ENCODE measurements around the gene CFAP119. TPM values are rescaled to one million over a fixed set of nuclear protein-coding genes. Genes with fewer than 3 reads are reported as not detected.

The CFAP119 gene
- total and polyA plus RNA-seq, 9 of the 15 experiments (the other 6 are each of a cell fraction or from before 2014, with no cell fraction given) = 5.5 to 33.7 (median 9.6) TPM

DNA sequence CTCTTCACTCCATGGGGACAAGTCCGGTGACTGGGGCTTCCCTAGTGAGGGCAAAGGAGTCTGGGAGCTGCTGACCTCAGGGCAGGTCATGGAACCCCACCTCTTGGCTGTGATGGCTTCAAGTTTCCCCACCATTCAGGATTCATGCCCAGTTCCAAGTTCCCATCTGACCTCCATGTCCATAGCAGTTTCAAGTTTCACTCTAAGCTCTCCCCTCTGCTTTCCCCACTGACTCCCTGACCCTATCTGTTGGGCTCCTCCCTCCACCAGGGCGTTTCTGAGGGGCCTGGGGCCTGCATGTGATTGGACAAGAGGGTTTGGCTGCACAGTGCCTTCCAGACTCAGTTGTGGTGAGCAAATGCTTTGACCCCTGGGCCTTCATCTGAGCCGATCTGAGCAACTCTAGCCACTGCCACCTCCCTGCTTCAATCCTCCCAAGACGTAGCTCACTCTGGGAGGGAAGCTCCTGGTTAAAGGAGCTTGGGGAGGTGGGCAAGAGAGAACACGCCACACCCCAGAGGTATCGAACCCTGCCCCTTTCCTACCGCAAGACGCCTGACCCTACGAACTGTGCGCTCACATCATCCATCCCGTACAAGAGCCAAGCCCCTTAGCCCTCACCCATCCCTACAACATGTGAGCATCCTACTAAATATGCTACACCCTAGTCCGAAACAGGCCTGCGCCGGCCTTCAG is 16.8 kb upstream of the CFAP119 start (continued):
- TF ChIP-seq, protein P1, sequence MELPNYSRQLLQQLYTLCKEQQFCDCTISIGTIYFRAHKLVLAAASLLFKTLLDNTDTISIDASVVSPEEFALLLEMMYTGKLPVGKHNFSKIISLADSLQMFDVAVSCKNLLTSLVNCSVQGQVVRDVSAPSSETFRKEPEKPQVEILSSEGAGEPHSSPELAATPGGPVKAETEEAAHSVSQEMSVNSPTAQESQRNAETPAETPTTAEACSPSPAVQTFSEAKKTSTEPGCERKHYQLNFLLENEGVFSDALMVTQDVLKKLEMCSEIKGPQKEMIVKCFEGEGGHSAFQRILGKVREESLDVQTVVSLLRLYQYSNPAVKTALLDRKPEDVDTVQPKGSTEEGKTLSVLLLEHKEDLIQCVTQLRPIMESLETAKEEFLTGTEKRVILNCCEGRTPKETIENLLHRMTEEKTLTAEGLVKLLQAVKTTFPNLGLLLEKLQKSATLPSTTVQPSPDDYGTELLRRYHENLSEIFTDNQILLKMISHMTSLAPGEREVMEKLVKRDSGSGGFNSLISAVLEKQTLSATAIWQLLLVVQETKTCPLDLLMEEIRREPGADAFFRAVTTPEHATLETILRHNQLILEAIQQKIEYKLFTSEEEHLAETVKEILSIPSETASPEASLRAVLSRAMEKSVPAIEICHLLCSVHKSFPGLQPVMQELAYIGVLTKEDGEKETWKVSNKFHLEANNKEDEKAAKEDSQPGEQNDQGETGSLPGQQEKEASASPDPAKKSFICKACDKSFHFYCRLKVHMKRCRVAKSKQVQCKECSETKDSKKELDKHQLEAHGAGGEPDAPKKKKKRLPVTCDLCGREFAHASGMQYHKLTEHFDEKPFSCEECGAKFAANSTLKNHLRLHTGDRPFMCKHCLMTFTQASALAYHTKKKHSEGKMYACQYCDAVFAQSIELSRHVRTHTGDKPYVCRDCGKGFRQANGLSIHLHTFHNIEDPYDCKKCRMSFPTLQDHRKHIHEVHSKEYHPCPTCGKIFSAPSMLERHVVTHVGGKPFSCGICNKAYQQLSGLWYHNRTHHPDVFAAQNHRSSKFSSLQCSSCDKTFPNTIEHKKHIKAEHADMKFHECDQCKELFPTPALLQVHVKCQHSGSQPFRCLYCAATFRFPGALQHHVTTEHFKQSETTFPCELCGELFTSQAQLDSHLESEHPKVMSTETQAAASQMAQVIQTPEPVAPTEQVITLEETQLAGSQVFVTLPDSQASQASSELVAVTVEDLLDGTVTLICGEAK (IDR thresholded peaks at IDR 0.05) = no peak
- TF ChIP-seq, protein P1 (CRISPR knock-in tag; IDR thresholded peaks at IDR 0.05) = no peak
- TF ChIP-seq, protein P2, sequence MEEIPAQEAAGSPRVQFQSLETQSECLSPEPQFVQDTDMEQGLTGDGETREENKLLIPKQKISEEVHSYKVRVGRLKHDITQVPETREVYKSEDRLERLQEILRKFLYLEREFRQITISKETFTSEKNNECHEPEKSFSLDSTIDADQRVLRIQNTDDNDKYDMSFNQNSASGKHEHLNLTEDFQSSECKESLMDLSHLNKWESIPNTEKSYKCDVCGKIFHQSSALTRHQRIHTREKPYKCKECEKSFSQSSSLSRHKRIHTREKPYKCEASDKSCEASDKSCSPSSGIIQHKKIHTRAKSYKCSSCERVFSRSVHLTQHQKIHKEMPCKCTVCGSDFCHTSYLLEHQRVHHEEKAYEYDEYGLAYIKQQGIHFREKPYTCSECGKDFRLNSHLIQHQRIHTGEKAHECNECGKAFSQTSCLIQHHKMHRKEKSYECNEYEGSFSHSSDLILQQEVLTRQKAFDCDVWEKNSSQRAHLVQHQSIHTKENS (CRISPR knock-in tag; IDR thresholded peaks at IDR 0.05) = no peak
- TF ChIP-seq, protein P3, sequence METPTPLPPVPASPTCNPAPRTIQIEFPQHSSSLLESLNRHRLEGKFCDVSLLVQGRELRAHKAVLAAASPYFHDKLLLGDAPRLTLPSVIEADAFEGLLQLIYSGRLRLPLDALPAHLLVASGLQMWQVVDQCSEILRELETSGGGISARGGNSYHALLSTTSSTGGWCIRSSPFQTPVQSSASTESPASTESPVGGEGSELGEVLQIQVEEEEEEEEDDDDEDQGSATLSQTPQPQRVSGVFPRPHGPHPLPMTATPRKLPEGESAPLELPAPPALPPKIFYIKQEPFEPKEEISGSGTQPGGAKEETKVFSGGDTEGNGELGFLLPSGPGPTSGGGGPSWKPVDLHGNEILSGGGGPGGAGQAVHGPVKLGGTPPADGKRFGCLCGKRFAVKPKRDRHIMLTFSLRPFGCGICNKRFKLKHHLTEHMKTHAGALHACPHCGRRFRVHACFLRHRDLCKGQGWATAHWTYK (CRISPR knock-in tag; IDR thresholded peaks at IDR 0.05) = no peak
- TF ChIP-seq MTF1 (CRISPR knock-in tag; IDR thresholded peaks at IDR 0.05; ENCODE audit: borderline replicate concordance) (no peak), PURB (CRISPR knock-in tag; IDR thresholded peaks at IDR 0.05; ENCODE audit: low read depth) (no peak), ZNF184 (CRISPR knock-in tag; IDR thresholded peaks at IDR 0.05) (no peak), PML (IDR thresholded peaks at IDR 0.05; ENCODE audit: low read length) (no peak), SRF (CRISPR knock-in tag; IDR thresholded peaks at IDR 0.05) (no peak), CC2D1A (IDR thresholded peaks at IDR 0.05) (no peak), JUNB (CRISPR knock-in tag; conservative IDR thresholded peaks at IDR 0.05) (no peak)
- TF ChIP-seq, protein P4, sequence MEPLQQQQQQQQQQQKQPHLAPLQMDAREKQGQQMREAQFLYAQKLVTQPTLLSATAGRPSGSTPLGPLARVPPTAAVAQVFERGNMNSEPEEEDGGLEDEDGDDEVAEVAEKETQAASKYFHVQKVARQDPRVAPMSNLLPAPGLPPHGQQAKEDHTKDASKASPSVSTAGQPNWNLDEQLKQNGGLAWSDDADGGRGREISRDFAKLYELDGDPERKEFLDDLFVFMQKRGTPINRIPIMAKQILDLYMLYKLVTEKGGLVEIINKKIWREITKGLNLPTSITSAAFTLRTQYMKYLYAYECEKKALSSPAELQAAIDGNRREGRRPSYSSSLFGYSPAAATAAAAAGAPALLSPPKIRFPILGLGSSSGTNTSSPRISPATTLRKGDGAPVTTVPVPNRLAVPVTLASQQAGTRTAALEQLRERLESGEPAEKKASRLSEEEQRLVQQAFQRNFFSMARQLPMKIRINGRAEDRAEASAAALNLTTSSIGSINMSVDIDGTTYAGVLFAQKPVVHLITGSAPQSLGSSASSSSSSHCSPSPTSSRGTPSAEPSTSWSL (CRISPR knock-in tag; IDR thresholded peaks at IDR 0.05; ENCODE audit: borderline replicate concordance) = no peak
- TF ChIP-seq, protein P5, sequence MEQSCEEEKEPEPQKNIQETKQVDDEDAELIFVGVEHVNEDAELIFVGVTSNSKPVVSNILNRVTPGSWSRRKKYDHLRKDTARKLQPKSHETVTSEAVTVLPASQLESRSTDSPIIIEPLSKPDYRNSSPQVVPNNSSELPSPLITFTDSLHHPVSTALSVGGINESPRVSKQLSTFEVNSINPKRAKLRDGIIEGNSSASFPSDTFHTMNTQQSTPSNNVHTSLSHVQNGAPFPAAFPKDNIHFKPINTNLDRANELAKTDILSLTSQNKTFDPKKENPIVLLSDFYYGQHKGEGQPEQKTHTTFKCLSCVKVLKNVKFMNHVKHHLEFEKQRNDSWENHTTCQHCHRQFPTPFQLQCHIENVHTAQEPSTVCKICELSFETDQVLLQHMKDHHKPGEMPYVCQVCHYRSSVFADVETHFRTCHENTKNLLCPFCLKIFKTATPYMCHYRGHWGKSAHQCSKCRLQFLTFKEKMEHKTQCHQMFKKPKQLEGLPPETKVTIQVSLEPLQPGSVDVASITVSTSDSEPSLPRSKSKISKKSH (CRISPR knock-in tag; IDR thresholded peaks at IDR 0.05) = no peak

All from K562 (cell line).